ENCODE results near the gene IGSF9.

DNA sequence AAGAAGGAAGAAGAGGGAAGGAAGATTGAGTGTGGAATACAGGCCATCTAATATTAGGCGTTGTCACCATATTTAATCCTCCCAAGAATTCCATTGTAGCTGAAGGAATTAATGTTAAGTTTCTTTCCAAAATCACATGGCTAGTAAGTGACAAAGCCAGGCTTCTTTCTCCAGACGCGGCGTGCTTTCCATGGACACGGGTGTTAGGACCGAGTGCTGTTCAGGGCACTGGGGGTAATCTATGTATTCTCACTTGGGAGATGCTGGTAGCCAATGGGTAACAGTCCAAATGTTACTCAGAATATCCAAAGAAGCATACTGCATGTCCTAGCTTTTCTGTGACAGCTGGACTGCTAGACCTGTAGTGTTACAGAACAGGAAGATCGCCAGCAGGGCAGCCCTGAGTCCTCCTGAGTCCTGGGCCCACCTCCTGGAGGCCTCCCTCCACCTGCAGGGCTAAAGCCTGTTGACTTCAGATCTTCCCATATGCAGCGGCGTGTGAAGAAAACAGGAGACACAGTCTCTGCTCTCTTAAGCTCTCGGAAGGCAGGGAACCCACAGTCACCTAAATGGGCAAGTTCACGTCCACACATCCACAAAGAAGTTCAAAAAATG lies 5.3 kb downstream of the IGSF9 start:
- TF ChIP-seq GATA2 (IDR thresholded peaks at IDR 0.05; ENCODE audit: low read depth, low read length) (no peak), GATA3 (IDR thresholded peaks at IDR 0.05; ENCODE audit: low read depth, low read length) (no peak)

All from SH-SY5Y (cell line).